Endodermal cell (in vitro differentiated cells): ENCODE results near the gene PCNX1. TPM values are rescaled to one million over a fixed set of nuclear protein-coding genes. Genes with fewer than 3 reads are reported as not detected.

Experiments
- DNase-seq: peaks from one replicate; pipeline ENCODE4 v3.0.0-alpha.2; 2017
- H3K27ac ChIP-seq: 2 replicates; pipeline ENCODE4 v1.5.1; 2013; ENCODE audit warnings: mild to moderate bottlenecking, low read depth, low read length, moderate library complexity
- H3K27me3 ChIP-seq: 2 replicates; pipeline ENCODE4 v1.6.1; 2013; ENCODE audit warnings: mild to moderate bottlenecking, low read length, moderate library complexity; ENCODE audit not compliant: insufficient read depth, control insufficient read depth, poor library complexity, severe bottlenecking
- H3K36me3 ChIP-seq: 2 replicates; pipeline ENCODE4 v1.7.0; 2013; ENCODE audit warnings: mild to moderate bottlenecking, low read length, moderate library complexity; ENCODE audit not compliant: control insufficient read depth, insufficient read depth
- H3K4me1 ChIP-seq: one replicate; pipeline ENCODE4 v1.7.0; 2013; ENCODE audit warnings: low read length; ENCODE audit not compliant: control insufficient read depth, insufficient read depth
- H3K4me3 ChIP-seq: 2 replicates; pipeline ENCODE4 v1.5.1; 2013; ENCODE audit warnings: mild to moderate bottlenecking, low read length, moderate library complexity
- H3K9ac ChIP-seq: 2 replicates; pipeline ENCODE4 v1.6.1; 2013; ENCODE audit warnings: mild to moderate bottlenecking, low read length, moderate library complexity; ENCODE audit not compliant: poor library complexity, severe bottlenecking; ENCODE audit errors: extremely low read depth
- H3K9me3 ChIP-seq: 2 replicates; pipeline ENCODE4 v1.6.1; 2013; ENCODE audit warnings: mild to moderate bottlenecking, low read length, moderate library complexity; ENCODE audit not compliant: control insufficient read depth
- H3K27ac Mint-ChIP-seq: 2 replicates; pipeline ENCODE4 v1.8.0; 2020; ENCODE audit warnings: mixed read lengths
- H3K27me3 Mint-ChIP-seq: 2 replicates; pipeline ENCODE4 v1.8.0; 2021; ENCODE audit warnings: mild to moderate bottlenecking, mixed read lengths; ENCODE audit not compliant: insufficient read depth
- H3K36me3 Mint-ChIP-seq: 2 replicates; pipeline ENCODE4 v1.8.0; 2020; ENCODE audit warnings: low read depth, mixed read lengths
- H3K4me1 Mint-ChIP-seq: 2 replicates; pipeline ENCODE4 v1.8.0; 2020; ENCODE audit warnings: mixed read lengths
- H3K4me3 Mint-ChIP-seq: 2 replicates; pipeline ENCODE4 v1.8.0; 2020; ENCODE audit warnings: mild to moderate bottlenecking, moderate library complexity, mixed read lengths
- H3K9me3 Mint-ChIP-seq: 2 replicates; pipeline ENCODE4 v1.8.0; 2020; ENCODE audit warnings: mild to moderate bottlenecking, mixed read lengths
- CTCF ChIP-seq: fragments of 200-600 bp; sonication (generic); conservative IDR thresholded peaks from 2 replicates; pipeline ENCODE4 v1.5.0; 2021; ENCODE audit warnings: antibody characterized with exemption, mild to moderate bottlenecking
- WGBS, 2 experiments: methylation state at CpG; one replicate each; pipeline versions ENCODE4 v1.1.5 to v1.1.7; 2013; ENCODE audit warnings: missing lambda C conversion rate in 2 of 2, mixed read lengths in 1 of 2; ENCODE audit not compliant: insufficient coverage in 1 of 2, insufficient read length in 1 of 2; 5-methylcytosine and 5-hydroxymethylcytosine counted together
- total RNA-seq, 2 donors: library from RNA; stranded (reverse); fragmentation: NEBNext Ultra II Directional in 1 of 2; extraction: Animal tissue kit (Norgen Biotek cat#: 25700) in 1 of 2; gene quantifications; 2 replicates in 1 of 2; 3 replicates in 1 of 2; pipeline ENCODE4 v1.2.1, GENCODE V29; 2021

The PCNX1 gene
- total RNA-seq, 2 donors from 2014 or later = 68.2 TPM

GRCh38 chr14:71115306-71115705, 208.0 kb downstream of the PCNX1 start:
- TF ChIP-seq CTCF = no peak
- Histone ChIP-seq H3K27ac (no peak overlapping the region), H3K4me1 (no peaks in the 10 kb centered on the region), H3K4me3 (no peak overlapping the region), H3K27me3 (no peaks in the 10 kb centered on the region), H3K9me3 (peaks cover 16% of the 10 kb centered on the region), H3K9ac (no peak overlapping the region), H3K36me3 (peaks cover 68% of the 10 kb centered on the region)
- H3K4me1 Mint-ChIP-seq = peaks cover 9% of the 10 kb centered on the region
- DNase-seq = no peak
- H3K4me3 Mint-ChIP-seq = no peak overlapping the region
- 100% methylated on average over 1 of the region's 2 CpGs for WGBS, 2 experiments
- H3K27me3 Mint-ChIP-seq = no peaks in the 10 kb centered on the region
- H3K36me3 Mint-ChIP-seq = peaks cover 52% of the 10 kb centered on the region
- H3K9me3 Mint-ChIP-seq = peaks cover 7% of the 10 kb centered on the region
- H3K27ac Mint-ChIP-seq = no peak overlapping the region

- peaks cover 22% of the 10 kb centered on the region for H3K9me3 ChIP-seq
- peaks cover 14% of the 10 kb centered on the region for H3K9me3 Mint-ChIP-seq
- no peaks in the 10 kb centered on the region for H3K27me3 ChIP-seq
- H3K36me3 ChIP-seq = peaks cover 62% of the 10 kb centered on the region
- H3K27ac Mint-ChIP-seq = no peak overlapping the region
- no peak overlapping the region for H3K27ac ChIP-seq
- DNase-seq = no peak
- no peak overlapping the region for H3K9ac ChIP-seq
- peaks cover 9% of the 10 kb centered on the region for H3K4me1 Mint-ChIP-seq
- H3K4me1 ChIP-seq = no peaks in the 10 kb centered on the region
- H3K36me3 Mint-ChIP-seq = peaks cover 50% of the 10 kb centered on the region
- H3K27me3 Mint-ChIP-seq = no peaks in the 10 kb centered on the region
- no peak for TF ChIP-seq CTCF
- no peak overlapping the region for H3K4me3 Mint-ChIP-seq
- 94 to 95% methylated on average over 3 to 7 of the region's 7 CpGs for WGBS, 2 experiments
- H3K4me3 ChIP-seq = no peak overlapping the region
These were observed 208.7 kb downstream of the PCNX1 start for GRCh38 chr14:71115821-71116567.

- no peak overlapping the region for H3K4me3 ChIP-seq
- TF ChIP-seq CTCF = no peak
- H3K4me1 ChIP-seq = no peaks in the 10 kb centered on the region
- H3K36me3 ChIP-seq = peaks cover 56% of the 10 kb centered on the region
- Mint-ChIP-seq H3K27me3 (no peaks in the 10 kb centered on the region), H3K9me3 (peaks cover 20% of the 10 kb centered on the region), H3K36me3 (peaks cover 52% of the 10 kb centered on the region), H3K27ac (peak overlapping the region; percentile 69), H3K4me1 (peaks cover 9% of the 10 kb centered on the region), H3K4me3 (no peak overlapping the region)
- no peak for DNase-seq
- WGBS, 2 experiments = 96% methylated on average over 6 to 8 of the region's 8 CpGs
- H3K9me3 ChIP-seq = peaks cover 28% of the 10 kb centered on the region
- H3K27me3 ChIP-seq = no peaks in the 10 kb centered on the region
- H3K27ac ChIP-seq = no peak overlapping the region
- H3K9ac ChIP-seq = no peak overlapping the region
These were observed 209.4 kb downstream of the PCNX1 start for GRCh38 chr14:71116568-71117122.
